ENCODE data around the gene TTC4.

TTC4 gene

DNA sequence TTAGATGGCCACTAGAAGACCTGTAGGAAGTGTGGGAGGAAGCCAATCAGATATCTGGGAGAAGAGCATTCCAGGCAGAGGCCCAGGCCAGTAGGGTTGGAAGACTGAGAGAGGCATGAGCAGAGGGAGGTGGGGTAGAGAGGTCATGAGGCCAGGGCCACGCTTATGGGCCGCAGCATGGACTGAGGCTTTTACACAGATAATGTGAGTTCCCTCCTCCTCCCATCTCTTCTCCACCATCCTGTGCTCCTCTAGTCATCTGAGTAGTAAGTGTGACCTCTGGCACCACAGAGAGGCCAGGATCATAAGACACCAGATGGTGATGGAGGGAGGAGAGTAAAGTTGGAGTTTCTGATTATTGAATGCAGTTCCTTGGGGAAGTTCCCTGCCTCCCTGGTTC lies 68.4 kb downstream of the TTC4 start:
- DNase-seq (ENCODE audit: low spot score): no peak

- no peak for DNase-seq (ENCODE audit: low spot score)
These were observed 71.1 kb downstream of the TTC4 start for GRCh38 chr1:54786778-54787177.

DNA sequence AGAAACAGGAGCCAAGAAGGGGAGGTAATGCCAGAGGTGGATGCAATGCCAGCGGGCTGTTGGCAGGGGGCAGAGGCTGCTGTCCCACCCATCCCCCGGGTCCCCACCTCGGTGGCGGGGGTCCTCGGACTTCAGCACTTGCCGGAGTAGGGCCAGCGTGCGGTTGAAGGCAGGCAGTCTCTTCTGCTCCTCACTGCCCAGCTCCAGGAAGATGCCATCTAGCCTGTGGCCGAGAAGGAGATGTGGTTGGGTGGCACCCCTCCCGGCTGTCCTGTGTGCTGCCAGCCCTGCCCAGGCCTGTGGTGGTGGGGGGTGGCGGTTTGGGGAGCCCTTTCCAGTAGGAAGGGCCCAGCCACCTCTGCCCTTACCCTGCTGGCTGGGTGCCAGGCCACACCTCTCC lies 71.9 kb downstream of the TTC4 start:
- DNase-seq (ENCODE audit: low spot score): no peak

GRCh38 chr1:54788459-54788858 lies 72.8 kb downstream of the TTC4 start:
- no peak for DNase-seq (ENCODE audit: low spot score)

DNA sequence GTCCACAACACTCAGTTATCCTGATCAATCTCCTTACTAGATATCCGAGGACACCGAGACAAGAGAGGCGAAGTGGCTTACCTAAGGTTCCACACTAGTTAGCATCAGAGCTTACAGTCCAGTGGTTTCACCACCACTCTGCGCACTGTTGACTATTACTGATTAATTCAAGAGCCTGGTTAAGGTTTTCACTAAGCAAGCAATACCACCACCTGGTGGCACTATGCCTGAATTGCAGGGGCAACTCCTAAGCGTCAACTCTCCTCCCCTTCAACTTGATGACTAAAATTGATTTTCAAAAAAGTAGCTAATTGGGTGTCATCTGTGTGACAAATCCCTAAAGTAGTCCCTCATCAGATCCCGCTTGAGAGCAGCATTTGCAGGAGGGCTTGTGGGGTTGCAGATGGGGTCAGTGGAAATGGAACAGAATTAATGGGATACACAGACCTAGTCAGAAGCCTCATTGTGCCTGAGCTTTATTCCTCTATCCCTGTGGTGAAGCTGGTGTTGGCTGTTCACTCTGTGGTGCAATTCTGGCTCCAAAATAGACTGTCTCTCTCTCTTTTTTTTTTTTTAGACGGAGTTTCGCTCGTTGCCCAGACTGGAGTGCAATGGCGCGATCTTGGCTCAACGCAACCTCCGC lies 76.3 kb downstream of the TTC4 start:
- no peak for DNase-seq (ENCODE audit: low spot score)
